IMR-90 (cell line): Measurements from ENCODE around the gene FOXP1. TPM values are rescaled to one million over a fixed set of nuclear protein-coding genes. Genes with fewer than 3 reads are reported as not detected.

Source experiments
- ATAC-seq: fragments of 200-7000 bp; cut with Tn5 transposase; 2 replicates; pipeline ENCODE4 v1.9.1; 2020; ENCODE audit warnings: low read depth, mild to moderate bottlenecking, moderate library complexity
- BruUV-seq: library from RNA; stranded (reverse); fragments of 400-500 nt; replicated peaks from 2 replicates; lab custom pipeline; 2021; lab: Mats Ljungman, UMichigan
- CTCF ChIA-PET: fragments of 300-600 bp; formaldehyde crosslinking; extraction: SDS; loops from one replicate; lab custom pipeline; 2021; ENCODE audit warnings: antibody characterized with exemption; lab: Yijun Ruan, JAX
- POLR2A ChIA-PET: fragments of 300-600 bp; sonication (Branson Sonifier 250); formaldehyde crosslinking; loops from one replicate; lab custom pipeline; 2022; ENCODE audit warnings: antibody characterized with exemption; ENCODE audit not compliant: unreplicated experiment; lab: Charles Lee
- DNase-seq: peaks from one replicate; pipeline ENCODE4 v3.0.0; 2013
- H2AFZ ChIP-seq: replicated peaks from 2 replicates; pipeline ENCODE3; 2013; ENCODE audit warnings: low read length, mild to moderate bottlenecking; ENCODE audit not compliant: poor library complexity
- H2AK5ac ChIP-seq: 2 replicates; pipeline ENCODE4 v1.6.1; 2013; ENCODE audit warnings: low read depth, low read length, inconsistent platforms
- H2AK9ac ChIP-seq: replicated peaks from 2 replicates; pipeline ENCODE3; 2013; ENCODE audit warnings: mild to moderate bottlenecking, low read depth, low read length, moderate library complexity; ENCODE audit not compliant: poor library complexity
- H2BK120ac ChIP-seq: 2 replicates; pipeline ENCODE4 v1.6.1; 2013; ENCODE audit warnings: low read depth, low read length, inconsistent platforms
- H2BK15ac ChIP-seq: 3 replicates; pipeline ENCODE4 v1.6.1; 2013; ENCODE audit warnings: low read depth, low read length, inconsistent platforms
- H2BK20ac ChIP-seq: 2 replicates; pipeline ENCODE4 v1.6.1; 2013; ENCODE audit warnings: low read depth, mild to moderate bottlenecking, inconsistent platforms, low read length, moderate library complexity
- H2BK5ac ChIP-seq: 2 replicates; pipeline ENCODE4 v1.6.1; 2013; ENCODE audit warnings: mild to moderate bottlenecking, low read depth, low read length, inconsistent platforms; ENCODE audit not compliant: poor library complexity, severe bottlenecking
- H3K14ac ChIP-seq: replicated peaks from 2 replicates; pipeline ENCODE4 v1.6.1; 2013; ENCODE audit warnings: low read depth, low read length, inconsistent platforms
- H3K18ac ChIP-seq: 2 replicates; pipeline ENCODE4 v1.6.1; 2013; ENCODE audit warnings: low read depth, low read length, control low read depth
- H3K23ac ChIP-seq: 2 replicates; pipeline ENCODE4 v1.6.1; 2013; ENCODE audit warnings: low read depth, low read length, inconsistent platforms
- H3K27ac ChIP-seq: 2 replicates; pipeline ENCODE4 v1.5.1; 2013; ENCODE audit warnings: mild to moderate bottlenecking, control low read depth, low read length; ENCODE audit not compliant: insufficient read depth
- H3K27me3 ChIP-seq: 2 replicates; pipeline ENCODE4 v1.6.1; 2013; ENCODE audit warnings: low read length; ENCODE audit not compliant: control insufficient read depth, insufficient read depth
- H3K36me3 ChIP-seq: 2 replicates; pipeline ENCODE4 v1.6.1; 2013; ENCODE audit warnings: low read length, mixed read lengths; ENCODE audit not compliant: control insufficient read depth, insufficient read depth
- H3K4ac ChIP-seq: 2 replicates; pipeline ENCODE4 v1.6.1; 2013; ENCODE audit warnings: low read depth, low read length, inconsistent platforms
- H3K4me1 ChIP-seq: 2 replicates; pipeline ENCODE4 v1.6.1; 2013; ENCODE audit warnings: low read length, mixed read lengths; ENCODE audit not compliant: control insufficient read depth, insufficient read depth
- H3K4me2 ChIP-seq: 2 replicates; pipeline ENCODE4 v1.6.1; 2013; ENCODE audit warnings: low read depth, mild to moderate bottlenecking, control low read depth, low read length, moderate library complexity
- H3K4me3 ChIP-seq: 2 replicates; pipeline ENCODE4 v1.5.1; 2013; ENCODE audit warnings: low read depth, mild to moderate bottlenecking, control low read depth, low read length, moderate library complexity; ENCODE audit not compliant: insufficient read depth
- H3K56ac ChIP-seq: 2 replicates; pipeline ENCODE4 v1.6.1; 2013; ENCODE audit warnings: low read length, inconsistent platforms; ENCODE audit not compliant: insufficient read depth; ENCODE audit errors: extremely low read depth
- H3K79me1 ChIP-seq, 2 experiments: 2 replicates each; pipeline ENCODE4 v1.6.1; 2013; ENCODE audit warnings: low read length in 2 of 2, inconsistent platforms in 1 of 2, low read depth in 1 of 2
- H3K9ac ChIP-seq: 2 replicates; pipeline ENCODE4 v1.6.1; 2013; ENCODE audit warnings: low read depth, low read length, control low read depth
- H3K9me1 ChIP-seq: 2 replicates; pipeline ENCODE4 v1.6.1; 2013; ENCODE audit warnings: low read length, inconsistent platforms; ENCODE audit not compliant: insufficient read depth
- H3K9me3 ChIP-seq: 2 replicates; pipeline ENCODE4 v1.6.1; 2013; ENCODE audit warnings: low read length; ENCODE audit not compliant: control insufficient read depth, insufficient read depth
- H4K20me1 ChIP-seq: 2 replicates; pipeline ENCODE4 v1.6.1; 2013; ENCODE audit warnings: low read length, inconsistent platforms; ENCODE audit not compliant: insufficient read depth
- H4K5ac ChIP-seq: 2 replicates; pipeline ENCODE4 v1.6.1; 2013; ENCODE audit warnings: mild to moderate bottlenecking, low read depth, low read length, control low read depth
- H4K8ac ChIP-seq, 2 experiments: 2 replicates each; pipeline ENCODE4 v1.6.1; 2013; ENCODE audit warnings: low read depth in 2 of 2, low read length in 2 of 2, control low read depth in 1 of 2, inconsistent platforms in 1 of 2
- H4K91ac ChIP-seq: 2 replicates; pipeline ENCODE4 v1.6.1; 2013; ENCODE audit warnings: low read depth, low read length, inconsistent platforms; ENCODE audit not compliant: insufficient read depth
- MAZ ChIP-seq: IDR thresholded peaks from 2 replicates; pipeline ENCODE4 v1.6.1; 2012; ENCODE audit warnings: low read depth, mild to moderate bottlenecking, low read length, improper control_type of control experiment, moderate library complexity, borderline replicate concordance
- WGBS, 2 experiments: methylation state at CpG; one replicate each; pipeline versions ENCODE4 v1.1.5 to v1.1.7; 2013; ENCODE audit warnings: missing lambda C conversion rate in 2 of 2; ENCODE audit not compliant: insufficient read length in 1 of 2; ENCODE audit errors: extremely low coverage in 2 of 2; 5-methylcytosine and 5-hydroxymethylcytosine counted together
- dilution Hi-C: fragments of 300-500 bp; cut with HindIII; formaldehyde crosslinking; loops from one replicate; pipeline ENCODE4 v1.14.3; 2018; ENCODE audit warnings: low sequenced_read_pairs; ENCODE audit not compliant: unreplicated experiment
- in situ Hi-C: fragments of 300-500 bp; cut with MboI; formaldehyde crosslinking; loops from 3 replicates; pipeline ENCODE4 v1.14.3; 2019; ENCODE audit warnings: low sequenced_read_pairs, inconsistent platforms, mixed read lengths
- intact Hi-C: fragments of 100-400 bp; cut with micrococcal nuclease; formaldehyde crosslinking; loops from 2 replicates; pipeline ENCODE4 v1.10.0; 2022
- polyA plus RNA-seq, 3 experiments: library from polyadenylated mRNA; depleted of rRNA; stranded (reverse); fragments of >200 nt; gene quantifications; 2 replicates each; pipeline ENCODE4 v1.2.3, GENCODE V29; 2012; ENCODE audit warnings: low replicate concordance in 1 of 3
- total RNA-seq: library from RNA; depleted of rRNA; stranded (reverse); fragments of >200 nt; gene quantifications from 2 replicates; pipeline ENCODE4 v1.2.3, GENCODE V29; 2012

The FOXP1 gene
- total and polyA plus RNA-seq, 2 of the 4 experiments (the other 2 are of a cell fraction): 37.0 to 132 TPM

- peaks cover 5% of the 10 kb centered on the region; the same call in 1 of the 2 replicates for H3K4me1 ChIP-seq
- no peak overlapping the region for H4K5ac ChIP-seq
- TF ChIP-seq MAZ: no peak
- H2BK5ac ChIP-seq: no peak overlapping the region
- no peak overlapping the region for H3K9ac ChIP-seq
- H3K14ac ChIP-seq: 0 out of 2 replicates have a peak overlapping the region, but pooled peaks have one; percentile 14
- H2BK20ac ChIP-seq: no peak overlapping the region
- no peaks in the 10 kb centered on the region for H3K9me3 ChIP-seq
- dilution Hi-C loops (no loop called here), intact Hi-C loops (no loop called here), in situ Hi-C loops (no loop called here)
- no peaks in the 10 kb centered on the region for H3K27me3 ChIP-seq
- no CpG with 5 or more reads among the region's 5 CpGs for WGBS, 2 experiments
- no TSS peak for BruUV-seq
- DNase-seq (no peak), ATAC-seq (no peak)
- no peak overlapping the region for H3K4me3 ChIP-seq
- H2BK15ac ChIP-seq: no peak overlapping the region
- 0 out of 2 replicates have a peak overlapping the region, but pooled peaks have one; percentile 19 for H3K4ac ChIP-seq
- H2AFZ ChIP-seq: no peak overlapping the region
- no peaks in the 10 kb centered on the region for H4K20me1 ChIP-seq
- no peak overlapping the region for H3K23ac ChIP-seq
- ChIA-PET CTCF (interaction anchor here (0.6 kb wide), 1 partner anchor 21 kb away, joined by 3 read pairs; no protein-coding TSS in a partner anchor), POLR2A (interaction anchor here (0.6 kb wide), 1 partner anchor 482 kb away, joined by 3 read pairs; no protein-coding TSS in a partner anchor)
- H2AK5ac ChIP-seq: no peak overlapping the region
- H3K27ac ChIP-seq: no peak overlapping the region
- H3K9me1 ChIP-seq: peaks cover under 1% of the 10 kb centered on the region; the same call in 1 of the 2 replicates
- peak overlapping the region; percentile 3; the same call in 1 of the 2 replicates for H3K18ac ChIP-seq
- no peak overlapping the region for H3K4me2 ChIP-seq
- H2BK120ac ChIP-seq: no peak overlapping the region
- no peak overlapping the region for H3K56ac ChIP-seq
- H3K36me3 ChIP-seq: peaks cover 6% of the 10 kb centered on the region
- no peak overlapping the region for H4K8ac ChIP-seq
- no peak overlapping the region for H2AK9ac ChIP-seq
- H3K79me1 ChIP-seq: peaks cover 35 to 66% of the 10 kb centered on the region in 2 experiments
- no peak overlapping the region for H4K91ac ChIP-seq
Measured at GRCh38 chr3:71094658-71095209, 488.8 kb downstream of the FOXP1 start.
